Measurements from ENCODE around the gene ZCWPW1.
A peak's percentile ranks its signal among the peaks of the same experiment; 100 is the strongest.

Gene ZCWPW1

DNA sequence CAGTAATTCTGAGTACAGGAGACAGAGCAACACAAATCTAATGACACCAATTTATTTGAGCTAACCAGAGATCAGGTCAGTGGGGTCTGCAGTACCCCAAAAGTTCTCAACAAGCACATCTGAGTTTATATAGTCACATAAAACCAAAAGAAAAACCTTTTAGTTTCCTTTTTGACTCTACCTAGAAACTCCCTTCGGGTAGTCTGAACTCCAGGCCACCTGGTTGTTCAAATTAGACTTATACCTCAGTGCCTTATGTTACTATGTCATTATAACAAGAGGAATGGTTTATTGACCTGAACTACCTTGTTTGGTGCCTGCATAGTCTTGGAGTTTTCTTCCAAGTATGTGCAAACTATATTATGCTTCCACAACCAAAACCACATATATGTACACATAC is 14.6 kb downstream of the ZCWPW1 start:
- Histone ChIP-seq H3K4me3 (ENCODE audit: low read depth, low read length) (no peak overlapping the region), H3K9me3 (ENCODE audit: insufficient read depth, low read depth, low read length) (no peaks in the 10 kb centered on the region), H2AFZ (ENCODE audit: insufficient read depth, low read length, poor library complexity) (no peak overlapping the region), H2AK5ac (ENCODE audit: low read length) (no peak overlapping the region), H3K4me1 (ENCODE audit: control insufficient read depth in 1 of 2, insufficient read depth in 2 of 2, low read length in 2 of 2) (no peaks in the 10 kb centered on the region), H2BK5ac (ENCODE audit: low read depth, low read length, poor library complexity) (no peak overlapping the region), H3K4ac (ENCODE audit: low read depth, low read length) (no peak overlapping the region), H3K36me3 (ENCODE audit: control insufficient read depth in 1 of 2, insufficient read depth in 2 of 2, low read length in 2 of 2) (no peaks in the 10 kb centered on the region), H3K4me2 (ENCODE audit: low read length) (no peak overlapping the region), H3K27ac (ENCODE audit: low read depth, low read length) (no peak overlapping the region), H2BK120ac (ENCODE audit: insufficient read depth, low read length, poor library complexity) (no peak overlapping the region), H3K79me2 (ENCODE audit: control insufficient read depth, insufficient read depth, low read length, poor library complexity) (no peaks in the 10 kb centered on the region), H2BK12ac (ENCODE audit: low read length) (no peak overlapping the region), H3K18ac (ENCODE audit: low read length) (no peak overlapping the region), H3K23ac (ENCODE audit: low read length) (no peak overlapping the region), H4K8ac (ENCODE audit: low read depth, low read length) (no peak overlapping the region), H3K79me1 (ENCODE audit: low read length) (no peaks in the 10 kb centered on the region), H3K14ac (ENCODE audit: low read length) (no peak overlapping the region), H4K91ac (ENCODE audit: low read depth, low read length) (no peak overlapping the region), H4K12ac (ENCODE audit: low read depth, low read length) (no peak overlapping the region), H3K27me3 (ENCODE audit: insufficient read depth, low read length) (peaks cover 2% of the 10 kb centered on the region), H3K9ac (ENCODE audit: low read length) (no peak overlapping the region)
- DNase-seq = no peak
- no CpG with 5 or more reads among the region's 1 CpG for WGBS (ENCODE audit: extremely low coverage, insufficient coverage, insufficient read length)

DNA sequence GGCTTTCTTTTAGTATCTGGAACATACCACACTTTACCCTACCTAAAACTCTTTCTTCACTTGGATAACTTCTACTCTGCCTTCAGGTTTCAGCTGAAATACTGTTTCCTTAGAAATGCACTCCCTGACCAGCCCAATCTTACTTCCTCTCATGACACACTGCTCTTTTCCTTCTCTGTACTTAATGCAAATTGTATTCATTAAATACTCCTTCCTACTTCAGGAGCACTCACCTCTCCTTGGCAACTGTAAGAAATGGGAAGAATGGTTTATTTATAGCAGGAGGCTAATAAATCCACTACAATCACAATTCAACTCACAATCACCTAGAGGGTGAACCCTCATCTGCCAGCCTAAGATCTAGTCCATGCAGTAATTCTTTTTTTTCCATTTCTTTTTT is 15.2 kb downstream of the ZCWPW1 start:
- Histone ChIP-seq H3K9ac (ENCODE audit: low read length) (no peak overlapping the region), H4K91ac (ENCODE audit: low read depth, low read length) (no peak overlapping the region), H3K79me2 (ENCODE audit: control insufficient read depth, insufficient read depth, low read length, poor library complexity) (no peaks in the 10 kb centered on the region), H4K8ac (ENCODE audit: low read depth, low read length) (no peak overlapping the region), H3K79me1 (ENCODE audit: low read length) (no peaks in the 10 kb centered on the region), H4K12ac (ENCODE audit: low read depth, low read length) (no peak overlapping the region), H3K4me3 (ENCODE audit: low read depth, low read length) (no peak overlapping the region), H3K36me3 (ENCODE audit: control insufficient read depth in 1 of 2, insufficient read depth in 2 of 2, low read length in 2 of 2) (no peaks in the 10 kb centered on the region), H2BK12ac (ENCODE audit: low read length) (no peak overlapping the region), H2BK5ac (ENCODE audit: low read depth, low read length, poor library complexity) (no peak overlapping the region), H3K9me3 (ENCODE audit: insufficient read depth, low read depth, low read length) (no peaks in the 10 kb centered on the region), H2AFZ (ENCODE audit: insufficient read depth, low read length, poor library complexity) (no peak overlapping the region), H3K18ac (ENCODE audit: low read length) (no peak overlapping the region), H3K23ac (ENCODE audit: low read length) (peak overlapping the region; percentile 91), H3K14ac (ENCODE audit: low read length) (no peak overlapping the region), H3K4ac (ENCODE audit: low read depth, low read length) (no peak overlapping the region), H3K4me1 (ENCODE audit: control insufficient read depth in 1 of 2, insufficient read depth in 2 of 2, low read length in 2 of 2) (no peaks in the 10 kb centered on the region), H2BK120ac (ENCODE audit: insufficient read depth, low read length, poor library complexity) (no peak overlapping the region), H3K27ac (ENCODE audit: low read depth, low read length) (no peak overlapping the region), H3K27me3 (ENCODE audit: insufficient read depth, low read length) (peaks cover 2% of the 10 kb centered on the region), H3K4me2 (ENCODE audit: low read length) (no peak overlapping the region), H2AK5ac (ENCODE audit: low read length) (no peak overlapping the region)
- no peak for DNase-seq

- no peak overlapping the region for H2AK5ac ChIP-seq (ENCODE audit: low read length)
- peaks cover 2% of the 10 kb centered on the region for H3K27me3 ChIP-seq (ENCODE audit: insufficient read depth, low read length)
- H3K23ac ChIP-seq (ENCODE audit: low read length) = no peak overlapping the region
- H3K9ac ChIP-seq (ENCODE audit: low read length) = no peak overlapping the region
- H4K91ac ChIP-seq (ENCODE audit: low read depth, low read length) = no peak overlapping the region
- H2AFZ ChIP-seq (ENCODE audit: insufficient read depth, low read length, poor library complexity) = no peak overlapping the region
- no peak overlapping the region for H3K14ac ChIP-seq (ENCODE audit: low read length)
- H3K79me2 ChIP-seq (ENCODE audit: control insufficient read depth, insufficient read depth, low read length, poor library complexity) = no peaks in the 10 kb centered on the region
- no peak overlapping the region for H3K27ac ChIP-seq (ENCODE audit: low read depth, low read length)
- H3K18ac ChIP-seq (ENCODE audit: low read length) = no peak overlapping the region
- no peak overlapping the region for H3K4me2 ChIP-seq (ENCODE audit: low read length)
- no peaks in the 10 kb centered on the region for H3K4me1 ChIP-seq (ENCODE audit: control insufficient read depth in 1 of 2, insufficient read depth in 2 of 2, low read length in 2 of 2)
- no peaks in the 10 kb centered on the region for H3K36me3 ChIP-seq (ENCODE audit: control insufficient read depth in 1 of 2, insufficient read depth in 2 of 2, low read length in 2 of 2)
- H2BK120ac ChIP-seq (ENCODE audit: insufficient read depth, low read length, poor library complexity) = no peak overlapping the region
- no CpG with 5 or more reads among the region's 6 CpGs for WGBS (ENCODE audit: extremely low coverage, insufficient coverage, insufficient read length)
- no peak for DNase-seq
- no peak overlapping the region for H4K12ac ChIP-seq (ENCODE audit: low read depth, low read length)
- H4K8ac ChIP-seq (ENCODE audit: low read depth, low read length) = no peak overlapping the region
- H3K79me1 ChIP-seq (ENCODE audit: low read length) = no peaks in the 10 kb centered on the region
- no peak overlapping the region for H2BK12ac ChIP-seq (ENCODE audit: low read length)
- H2BK5ac ChIP-seq (ENCODE audit: low read depth, low read length, poor library complexity) = no peak overlapping the region
- H3K4me3 ChIP-seq (ENCODE audit: low read depth, low read length) = no peak overlapping the region
- H3K4ac ChIP-seq (ENCODE audit: low read depth, low read length) = no peak overlapping the region
- H3K9me3 ChIP-seq (ENCODE audit: insufficient read depth, low read depth, low read length) = no peaks in the 10 kb centered on the region
These were observed 17.4 kb downstream of the ZCWPW1 start for GRCh38 chr7:100411101-100411500.

DNA sequence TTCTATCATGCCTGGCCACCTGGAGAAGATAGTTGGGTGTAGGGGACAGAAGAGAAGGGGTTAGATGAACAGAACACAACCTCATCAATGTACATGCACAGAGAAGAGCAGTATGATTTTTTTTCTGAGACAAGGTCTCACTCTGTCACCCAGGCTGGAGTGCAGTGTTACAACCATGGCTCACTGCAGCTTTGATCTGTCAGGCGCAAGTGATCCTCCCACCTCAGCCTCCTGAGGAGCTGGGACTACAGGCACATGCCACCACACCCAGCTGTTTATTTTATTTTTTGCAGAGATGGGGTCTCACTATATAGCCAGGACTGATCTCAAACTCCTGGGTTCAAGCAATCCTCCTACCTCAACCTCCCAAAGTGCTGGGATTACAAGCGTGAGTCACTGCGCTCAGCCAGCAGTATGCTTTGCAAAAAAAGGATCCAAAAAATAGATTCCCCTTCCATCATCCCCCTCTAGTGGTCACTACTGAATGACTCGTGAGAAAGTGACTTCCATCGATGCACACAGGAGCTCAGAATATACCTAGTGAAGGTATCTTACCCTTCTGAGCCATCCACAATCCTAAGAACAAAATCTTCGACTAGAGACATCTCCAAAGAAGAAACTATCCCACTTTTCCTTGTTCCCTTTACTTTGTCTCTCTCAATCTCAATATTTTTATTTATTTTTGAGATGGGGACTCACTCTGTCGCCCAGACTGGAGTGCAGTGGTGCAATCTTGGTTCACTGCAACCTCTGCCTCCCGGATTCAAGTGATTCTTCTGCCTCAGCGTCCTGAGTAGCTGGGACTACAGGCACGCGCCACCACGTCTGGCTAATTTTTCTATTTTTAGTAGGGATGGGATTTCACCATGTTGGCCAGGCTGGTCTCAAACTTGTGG is 21.0 kb downstream of the ZCWPW1 start:
- H3K79me2 ChIP-seq (ENCODE audit: control insufficient read depth, insufficient read depth, low read length, poor library complexity) = no peaks in the 10 kb centered on the region
- H2AFZ ChIP-seq (ENCODE audit: insufficient read depth, low read length, poor library complexity) = no peak overlapping the region
- H3K4me2 ChIP-seq (ENCODE audit: low read length) = no peak overlapping the region
- H4K8ac ChIP-seq (ENCODE audit: low read depth, low read length) = no peak overlapping the region
- H3K36me3 ChIP-seq (ENCODE audit: control insufficient read depth in 1 of 2, insufficient read depth in 2 of 2, low read length in 2 of 2) = no peaks in the 10 kb centered on the region
- peaks cover 2% of the 10 kb centered on the region for H3K27me3 ChIP-seq (ENCODE audit: insufficient read depth, low read length)
- H4K12ac ChIP-seq (ENCODE audit: low read depth, low read length) = no peak overlapping the region
- H2AK5ac ChIP-seq (ENCODE audit: low read length) = no peak overlapping the region
- H3K14ac ChIP-seq (ENCODE audit: low read length) = no peak overlapping the region
- H2BK12ac ChIP-seq (ENCODE audit: low read length) = no peak overlapping the region
- H2BK120ac ChIP-seq (ENCODE audit: insufficient read depth, low read length, poor library complexity) = no peak overlapping the region
- H3K9ac ChIP-seq (ENCODE audit: low read length) = no peak overlapping the region
- no peak overlapping the region for H3K23ac ChIP-seq (ENCODE audit: low read length)
- no peak overlapping the region for H2BK5ac ChIP-seq (ENCODE audit: low read depth, low read length, poor library complexity)
- H3K4me1 ChIP-seq (ENCODE audit: control insufficient read depth in 1 of 2, insufficient read depth in 2 of 2, low read length in 2 of 2) = no peaks in the 10 kb centered on the region
- no peak overlapping the region for H3K4me3 ChIP-seq (ENCODE audit: low read depth, low read length)
- H4K91ac ChIP-seq (ENCODE audit: low read depth, low read length) = no peak overlapping the region
- no peak overlapping the region for H3K27ac ChIP-seq (ENCODE audit: low read depth, low read length)
- H3K9me3 ChIP-seq (ENCODE audit: insufficient read depth, low read depth, low read length) = no peaks in the 10 kb centered on the region
- peak; percentile 56 to 84 for DNase-seq
- no peaks in the 10 kb centered on the region for H3K79me1 ChIP-seq (ENCODE audit: low read length)
- H3K4ac ChIP-seq (ENCODE audit: low read depth, low read length) = no peak overlapping the region
- no peak overlapping the region for H3K18ac ChIP-seq (ENCODE audit: low read length)
- no CpG with 5 or more reads among the region's 12 CpGs for WGBS (ENCODE audit: extremely low coverage, insufficient coverage, insufficient read length)

Data from trophoblast cell (in vitro differentiated cells and primary cell).